SU-DHL-6 (cell line): ENCODE measurements around the gene SRPRB.

Experiments used
- EZH2phosphoT487 ChIP-seq: fragments of 200-600 bp; sonication (generic), shearing (Covaris generic); conservative IDR thresholded peaks from 2 replicates; pipeline ENCODE4 v1.6.1; 2018; ENCODE audit warnings: mild to moderate bottlenecking, antibody characterized with exemption, low read length, moderate library complexity, mixed read lengths
- TF ChIP-seq, protein P1 (sequence below): fragments of 200-600 bp; sonication (generic); IDR thresholded peaks from one replicate; pipeline ENCODE4 v1.5.1; 2017; ENCODE audit warnings: antibody characterized with exemption, mild to moderate bottlenecking, low read length, moderate library complexity; ENCODE audit not compliant: insufficient read depth, poor library complexity, severe bottlenecking

DNA sequence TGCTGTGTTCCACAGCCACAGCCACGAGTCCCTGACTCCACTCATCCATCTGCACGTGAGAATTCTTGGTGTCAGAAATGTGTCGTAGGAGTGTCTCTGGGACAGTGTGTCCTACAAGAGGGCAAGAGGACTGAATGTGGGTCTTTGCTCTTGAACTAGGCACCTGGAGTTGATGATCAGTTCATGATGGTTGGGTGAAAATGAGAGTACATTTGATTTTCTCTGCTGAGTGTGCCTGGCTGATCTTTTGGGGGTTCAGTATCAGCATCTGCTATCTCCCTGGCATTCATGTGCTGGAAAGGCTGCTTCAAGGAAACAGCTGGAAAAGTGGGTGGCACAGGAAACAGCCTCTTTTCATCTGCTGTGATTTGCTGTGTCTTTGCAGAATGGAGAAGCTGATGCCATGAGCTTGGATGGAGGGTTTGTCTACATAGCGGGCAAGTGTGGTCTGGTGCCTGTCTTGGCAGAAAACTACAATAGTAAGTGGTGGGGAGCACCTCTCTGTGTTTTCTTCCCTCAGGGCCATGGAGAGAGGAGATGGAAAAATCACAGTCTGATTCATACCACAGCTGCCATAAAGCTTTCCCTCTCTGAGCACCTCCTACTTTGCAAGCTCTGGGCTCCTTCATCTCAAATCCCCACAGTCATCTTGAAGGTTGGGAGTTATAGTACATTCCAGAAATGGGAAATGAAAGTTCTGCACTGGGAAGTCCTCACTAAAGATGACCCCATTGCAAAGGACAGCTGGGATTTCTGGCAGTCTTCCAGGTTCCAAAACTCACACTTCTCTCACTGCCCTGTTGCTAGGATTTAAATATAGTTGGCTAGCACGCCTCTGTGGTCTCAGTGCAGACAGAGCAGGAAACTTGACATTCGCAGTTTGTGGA, 41.6 kb upstream of the SRPRB start:
- TF ChIP-seq, protein P1, sequence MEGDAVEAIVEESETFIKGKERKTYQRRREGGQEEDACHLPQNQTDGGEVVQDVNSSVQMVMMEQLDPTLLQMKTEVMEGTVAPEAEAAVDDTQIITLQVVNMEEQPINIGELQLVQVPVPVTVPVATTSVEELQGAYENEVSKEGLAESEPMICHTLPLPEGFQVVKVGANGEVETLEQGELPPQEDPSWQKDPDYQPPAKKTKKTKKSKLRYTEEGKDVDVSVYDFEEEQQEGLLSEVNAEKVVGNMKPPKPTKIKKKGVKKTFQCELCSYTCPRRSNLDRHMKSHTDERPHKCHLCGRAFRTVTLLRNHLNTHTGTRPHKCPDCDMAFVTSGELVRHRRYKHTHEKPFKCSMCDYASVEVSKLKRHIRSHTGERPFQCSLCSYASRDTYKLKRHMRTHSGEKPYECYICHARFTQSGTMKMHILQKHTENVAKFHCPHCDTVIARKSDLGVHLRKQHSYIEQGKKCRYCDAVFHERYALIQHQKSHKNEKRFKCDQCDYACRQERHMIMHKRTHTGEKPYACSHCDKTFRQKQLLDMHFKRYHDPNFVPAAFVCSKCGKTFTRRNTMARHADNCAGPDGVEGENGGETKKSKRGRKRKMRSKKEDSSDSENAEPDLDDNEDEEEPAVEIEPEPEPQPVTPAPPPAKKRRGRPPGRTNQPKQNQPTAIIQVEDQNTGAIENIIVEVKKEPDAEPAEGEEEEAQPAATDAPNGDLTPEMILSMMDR: no peak
- no peak for TF ChIP-seq EZH2phosphoT487
